ENCODE results near the gene LIX1L.

The LIX1L gene

DNA sequence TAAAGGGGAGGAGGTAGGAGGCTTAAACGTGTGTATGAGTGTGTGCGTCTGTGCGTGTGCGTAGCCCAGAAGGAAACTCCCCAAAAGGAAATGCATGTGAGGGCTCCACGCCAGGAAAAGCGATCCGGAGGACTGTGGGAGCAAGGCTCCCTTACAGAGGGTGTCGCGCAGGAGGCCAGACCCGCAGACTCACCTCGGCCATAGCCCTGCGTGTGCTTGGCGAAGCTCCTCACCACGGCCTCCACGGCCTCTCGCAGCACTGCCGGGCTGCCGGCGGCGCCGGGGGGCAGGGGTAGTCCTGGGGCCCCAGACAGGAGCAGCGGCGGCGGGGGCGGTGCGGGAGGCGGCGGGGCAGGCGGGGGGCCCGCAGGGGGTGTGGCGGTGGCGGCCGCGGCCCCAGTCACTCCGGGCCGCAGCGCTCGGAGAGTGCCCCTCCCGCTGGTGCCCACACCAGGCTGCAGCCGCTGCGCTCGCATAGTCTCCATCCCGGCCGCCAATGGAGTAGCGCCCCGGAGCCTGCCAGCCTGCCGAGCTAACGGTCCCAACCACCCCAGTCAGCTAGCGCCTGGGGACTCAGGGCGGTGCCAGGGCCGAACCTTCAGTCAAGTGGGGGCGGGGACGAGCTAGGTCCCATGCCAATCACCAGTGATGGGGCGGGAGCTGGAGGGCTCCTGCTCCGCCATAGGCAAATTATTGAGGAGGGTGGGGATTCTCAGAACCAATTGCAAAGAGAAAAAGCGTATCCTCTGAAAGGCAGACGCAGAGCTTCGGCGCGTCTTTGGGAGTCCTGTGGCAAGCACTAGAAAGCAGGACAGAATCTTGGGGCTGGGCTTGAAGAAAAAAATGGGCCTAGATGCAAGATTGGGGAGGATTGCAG is at the start of gene LIX1L:
TSS of gene LIX1L (minus strand) at position 575 of the 877 bp plus-strand sequence. CDS start at position 485, 90 bp downstream.
- peak; percentile 98 for DNase-seq

DNA sequence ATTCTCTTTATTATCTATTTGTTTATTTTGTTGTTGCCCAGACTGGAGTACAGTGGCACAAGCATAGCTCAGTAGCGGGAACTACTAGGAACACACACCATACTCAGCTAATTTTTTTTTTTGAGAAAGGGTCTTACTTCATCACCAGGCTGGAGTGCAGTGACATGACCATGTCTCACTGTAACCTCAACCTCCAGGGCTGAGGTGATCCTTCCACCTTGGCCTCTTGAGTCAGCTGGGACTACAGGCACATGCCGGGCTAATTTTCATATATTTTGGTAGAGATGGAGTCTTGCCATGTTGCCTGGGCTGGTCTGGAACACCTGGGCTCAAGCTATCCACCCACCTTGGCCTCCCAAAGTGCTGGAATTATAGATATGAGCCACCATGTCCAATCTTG is 43.9 kb upstream of the LIX1L start:
- no peak for DNase-seq

DNA sequence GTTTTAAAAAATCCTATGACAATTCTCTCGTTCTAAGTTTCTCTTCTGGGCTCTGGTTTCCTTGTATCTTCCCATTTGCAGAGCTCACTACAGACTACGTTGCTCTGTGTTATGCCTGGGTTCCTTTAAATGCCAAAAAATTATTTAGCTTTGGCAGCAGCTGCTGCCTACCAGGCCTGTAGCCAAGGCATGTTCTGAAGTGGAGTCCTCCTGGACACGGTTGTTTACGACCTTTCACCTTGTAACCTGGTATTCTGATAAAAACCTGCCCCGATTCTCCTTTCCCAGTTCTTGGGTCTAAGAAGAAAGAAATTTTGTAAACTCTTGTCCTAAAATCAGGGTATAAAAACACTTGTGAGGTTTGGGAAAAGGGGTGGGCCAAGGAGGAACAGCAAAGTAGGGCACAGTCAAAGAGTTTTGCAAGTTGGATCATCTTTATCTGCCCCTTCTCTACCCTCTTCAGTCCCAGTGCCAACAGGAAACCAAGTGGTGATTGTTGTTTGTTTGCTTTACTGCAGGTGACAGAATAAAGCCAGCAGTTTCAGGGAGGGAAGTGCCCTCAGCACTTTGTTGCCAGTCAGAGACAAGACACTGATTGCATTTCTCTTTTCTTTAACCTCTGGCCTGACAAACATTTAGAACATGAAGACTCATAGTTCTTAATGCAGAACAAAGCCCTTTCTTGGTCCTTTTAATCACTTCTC is 41.7 kb upstream of the LIX1L start:
- DNase-seq, result peak; percentile 20

DNA sequence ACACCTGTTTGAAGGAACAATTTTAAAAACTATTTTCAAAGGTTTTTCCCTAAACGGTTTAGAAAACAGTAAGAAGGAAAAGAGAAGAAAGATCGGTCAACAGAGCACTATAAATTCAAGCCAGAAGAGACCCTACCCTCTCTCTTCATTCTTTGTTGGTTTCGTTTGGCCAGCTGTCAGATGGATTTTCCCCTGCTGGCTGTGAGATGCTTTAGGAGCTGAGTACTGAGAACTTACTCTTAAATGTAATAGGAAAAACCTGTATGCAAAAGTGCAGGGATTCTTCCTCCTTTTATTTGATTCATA is 39.9 kb upstream of the LIX1L start:
- peak; percentile 38 for DNase-seq

DNA sequence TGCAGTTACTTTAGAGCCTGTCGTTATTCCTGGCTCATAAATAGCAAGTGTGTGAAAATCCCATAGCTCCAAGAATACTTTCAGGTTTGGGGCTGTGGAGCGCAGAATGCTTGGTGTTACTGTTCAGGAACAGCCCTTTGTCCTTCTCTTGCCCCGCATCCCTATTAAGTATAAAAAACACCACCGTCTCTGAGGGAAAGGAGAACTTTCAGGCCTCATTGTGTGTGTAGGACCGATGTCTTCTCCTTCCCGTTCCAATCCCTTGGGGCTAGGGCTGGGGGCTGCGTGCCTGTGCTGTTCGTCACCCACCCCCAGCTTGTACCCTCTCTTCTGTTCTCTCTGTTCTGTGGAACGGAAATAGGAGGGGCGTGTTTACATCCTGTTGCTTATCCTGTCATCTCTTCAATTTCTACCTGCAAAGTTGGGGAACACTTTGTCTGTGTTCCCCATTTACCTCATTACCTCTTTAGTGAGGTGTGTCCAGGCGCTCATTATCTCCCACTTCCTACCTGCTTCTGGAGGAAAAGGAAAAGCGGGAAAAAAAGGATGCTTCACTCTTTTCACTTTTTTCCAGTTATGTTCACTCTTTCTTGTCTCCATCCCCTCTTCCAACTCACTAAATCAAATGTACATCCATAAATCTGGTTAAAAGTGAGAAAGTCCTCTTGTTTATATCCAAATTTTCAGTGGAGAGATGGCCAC is 39.4 kb upstream of the LIX1L start:
- DNase-seq, result no peak

DNA sequence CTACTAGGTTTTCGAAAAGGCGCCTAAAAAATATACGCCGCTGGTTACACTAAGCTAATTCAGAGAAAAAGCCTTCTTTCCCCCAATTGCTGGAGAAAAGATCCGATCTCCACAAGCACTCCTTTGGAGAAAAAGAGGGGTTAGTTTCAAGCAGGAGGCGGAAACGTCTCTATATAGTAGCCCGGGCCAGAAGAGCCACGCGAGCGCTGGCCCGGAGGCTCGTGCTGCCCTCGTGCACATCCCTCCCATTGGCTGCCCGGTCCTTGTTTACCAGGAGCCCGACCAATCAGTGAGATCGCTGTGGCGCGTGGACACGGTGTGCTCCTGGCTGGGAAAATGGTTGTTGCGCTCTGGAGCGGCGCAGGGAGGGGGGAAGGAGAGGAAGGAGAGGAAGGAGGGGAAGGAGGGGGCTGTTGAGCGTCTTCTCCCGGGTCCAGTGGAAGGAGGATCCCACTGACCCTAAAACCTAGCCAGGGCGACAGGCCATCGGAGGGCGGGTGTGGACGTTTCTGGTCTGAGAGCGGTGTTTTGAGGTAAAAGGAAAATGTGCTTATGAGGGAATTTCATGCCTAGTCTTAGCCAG is 38.7 kb upstream of the LIX1L start, which contains the start of gene TXNIP:
TSS of gene TXNIP (minus strand) at position 147 of the 583 bp plus-strand sequence. CDS start 313 bp downstream, outside the sequence.
- peak; percentile 100 for DNase-seq

DNA sequence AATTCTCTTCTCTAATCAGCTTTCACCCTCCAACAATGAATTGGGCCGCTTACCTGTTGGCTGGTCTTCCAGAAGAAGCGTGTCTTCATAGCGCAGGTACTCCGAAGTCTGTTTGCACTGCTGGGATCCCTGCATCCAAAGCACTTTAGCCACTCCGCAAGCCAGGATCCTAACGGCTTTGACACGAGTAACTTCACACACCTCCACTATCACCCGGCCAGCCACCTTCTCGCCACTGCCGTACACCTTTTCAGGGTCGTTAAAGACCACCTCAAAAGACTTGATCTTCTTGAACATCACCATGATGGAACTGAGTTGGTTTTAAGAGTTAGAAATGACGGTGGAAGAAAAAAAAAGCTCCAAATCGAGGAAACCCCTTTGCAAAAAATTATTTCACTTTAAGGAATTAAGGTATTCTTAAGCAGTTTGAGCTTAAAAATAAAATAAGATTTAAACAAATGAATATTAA is 38.2 kb upstream of the LIX1L start:
- no peak for DNase-seq

DNA sequence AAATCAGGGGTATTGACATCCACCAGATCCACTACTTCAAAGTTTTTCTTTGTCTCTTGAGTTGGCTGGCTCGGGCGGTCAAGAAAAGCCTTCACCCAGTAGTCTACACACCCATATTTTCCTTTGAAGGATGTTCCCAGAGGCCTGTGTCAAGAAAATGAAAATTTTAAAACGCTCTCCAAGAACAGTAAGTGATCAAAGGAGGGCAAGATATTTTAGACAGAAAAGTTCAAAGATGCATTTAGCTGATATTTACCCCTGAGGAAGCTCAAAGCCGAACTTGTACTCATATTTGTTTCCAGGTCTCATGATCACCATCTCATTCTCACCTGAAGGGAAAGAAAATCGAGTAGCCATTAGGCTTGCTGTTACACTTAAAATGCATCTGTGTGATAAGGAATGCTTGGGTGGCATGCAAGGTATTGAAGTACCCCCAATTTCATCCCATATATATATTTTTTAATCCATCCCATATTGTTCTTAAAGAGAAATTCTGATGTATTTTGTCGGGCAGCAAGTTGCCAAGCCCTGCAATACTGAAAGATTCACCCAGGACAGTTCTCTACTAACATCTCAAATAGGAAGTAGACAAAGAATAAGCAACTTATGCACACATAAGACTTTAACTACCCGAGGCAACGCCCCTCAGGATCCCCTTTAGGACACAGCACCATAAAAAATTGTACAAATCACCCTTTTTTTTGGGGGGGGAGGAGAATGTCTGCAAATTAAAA is 37.5 kb upstream of the LIX1L start:
- DNase-seq, result peak; percentile 44

DNA sequence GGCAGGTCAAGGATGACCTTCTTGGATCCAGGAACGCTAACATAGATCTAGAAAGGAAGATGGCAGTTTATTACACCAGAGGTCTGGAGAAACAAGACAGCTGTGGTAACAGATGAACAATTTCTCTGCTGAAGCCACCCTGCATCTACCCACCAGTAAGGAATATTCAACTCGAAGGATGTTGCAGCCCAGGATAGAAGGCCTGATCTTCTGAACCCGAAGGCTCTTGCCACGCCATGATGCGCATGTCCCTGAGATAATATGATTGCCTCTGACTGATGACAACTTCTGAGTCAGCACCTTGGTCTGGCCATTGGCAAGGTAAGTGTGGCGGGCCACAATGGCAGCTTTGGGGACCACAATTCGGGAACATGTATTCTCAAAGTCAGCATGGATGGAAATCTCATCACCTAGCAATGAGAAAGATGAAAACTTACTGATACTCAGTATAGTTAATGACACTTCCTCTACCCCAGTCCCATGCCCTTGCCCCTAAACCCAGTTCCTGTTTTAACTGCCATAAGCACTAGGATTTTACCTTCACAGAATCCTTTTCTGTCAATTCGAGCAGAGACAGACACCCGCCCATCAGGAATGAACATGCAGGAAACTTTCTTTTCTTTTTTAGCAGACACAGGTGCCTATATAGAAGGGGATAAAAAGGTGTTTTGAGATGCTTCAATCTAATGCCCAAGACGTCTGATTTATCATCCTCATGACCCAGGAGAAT is 36.7 kb upstream of the LIX1L start:
- no peak for DNase-seq

DNA sequence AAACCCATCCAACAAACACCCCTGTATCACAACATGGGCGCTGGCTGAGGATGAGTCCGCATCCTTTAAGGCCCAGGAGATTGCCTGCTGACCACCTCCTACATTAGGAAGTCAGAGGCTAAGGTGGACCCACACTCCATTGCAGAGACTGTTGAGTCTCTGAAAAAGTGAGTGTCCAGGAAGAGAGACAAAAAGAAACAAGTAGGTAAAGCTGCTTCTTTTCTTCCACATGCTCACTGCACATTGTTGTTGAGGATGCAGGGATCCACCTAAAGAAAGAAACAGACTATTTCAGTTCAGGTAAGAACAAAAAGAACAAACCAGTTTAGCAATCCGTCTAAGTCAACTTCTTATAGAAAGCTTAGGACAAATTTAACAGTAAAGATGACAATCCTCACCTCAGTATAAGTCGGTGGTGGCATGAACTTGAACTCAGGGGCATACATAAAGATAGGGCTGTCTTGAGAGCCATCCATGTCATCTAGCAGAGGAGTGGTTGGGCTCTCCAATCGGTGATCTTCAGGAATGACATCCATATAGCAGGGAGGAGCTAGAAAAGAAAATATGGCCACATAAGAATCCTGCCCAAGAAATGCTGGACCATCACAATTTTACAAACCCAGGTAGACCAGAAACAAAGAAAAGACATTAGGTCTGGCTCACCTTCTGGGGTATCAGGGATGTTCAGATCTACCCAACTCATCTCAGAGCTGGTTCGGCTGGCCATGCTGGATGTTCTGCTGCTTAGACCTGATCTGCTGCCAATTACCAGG is 36.0 kb upstream of the LIX1L start:
- DNase-seq, result no peak

DNA sequence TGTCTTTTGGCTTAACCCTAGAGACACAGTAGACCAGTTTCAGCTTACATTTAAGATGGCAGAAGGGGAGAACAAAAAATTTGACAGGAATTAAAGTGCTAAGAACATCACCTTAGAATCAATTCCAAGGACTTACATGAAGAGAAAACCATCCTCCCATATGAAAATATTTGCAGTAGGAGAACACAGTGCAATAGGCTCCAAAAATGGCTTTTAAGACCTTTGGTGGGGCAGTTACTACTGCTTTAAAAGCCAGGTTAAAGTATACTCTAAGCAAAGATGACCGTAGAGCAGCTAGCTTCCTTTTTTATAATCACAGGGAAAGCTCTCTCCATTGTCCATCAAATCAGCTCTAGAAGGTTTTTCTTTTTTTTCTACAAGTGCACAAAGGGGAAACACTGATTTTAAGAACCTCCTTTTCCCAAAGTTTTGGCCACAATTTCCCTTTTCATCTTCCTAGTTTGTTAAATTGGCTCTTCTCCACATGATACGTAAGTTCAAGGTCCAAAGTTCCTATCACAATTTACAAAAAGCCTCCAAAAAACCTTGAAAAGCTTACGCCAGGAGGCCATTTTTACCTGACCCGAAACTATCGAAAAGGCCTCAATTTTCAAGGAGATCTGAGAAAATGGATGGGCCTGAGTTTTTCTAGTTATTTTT is 35.3 kb upstream of the LIX1L start:
- DNase-seq, result peak; percentile 27

DNA sequence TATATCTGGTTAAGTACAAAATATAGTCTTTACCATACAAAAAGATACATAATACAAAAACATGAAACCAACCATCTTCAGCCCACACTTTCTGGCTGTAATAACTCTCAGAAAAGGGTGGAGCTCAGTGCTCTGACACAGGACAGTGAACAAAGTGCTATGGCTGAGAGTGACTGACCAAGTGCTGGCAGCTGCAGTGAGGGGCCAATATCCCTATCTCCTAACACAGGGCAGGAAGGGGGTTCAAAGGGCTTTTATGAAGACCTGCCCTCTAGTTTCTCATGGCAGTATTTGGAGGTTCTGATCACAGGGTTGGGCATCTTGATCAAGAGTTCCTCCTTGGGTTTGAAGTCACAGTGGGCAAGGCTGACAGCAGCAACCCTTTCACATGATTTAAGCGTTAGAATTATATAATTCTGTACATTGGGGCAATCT is 34.7 kb upstream of the LIX1L start:
- peak; percentile 54 for DNase-seq

DNA sequence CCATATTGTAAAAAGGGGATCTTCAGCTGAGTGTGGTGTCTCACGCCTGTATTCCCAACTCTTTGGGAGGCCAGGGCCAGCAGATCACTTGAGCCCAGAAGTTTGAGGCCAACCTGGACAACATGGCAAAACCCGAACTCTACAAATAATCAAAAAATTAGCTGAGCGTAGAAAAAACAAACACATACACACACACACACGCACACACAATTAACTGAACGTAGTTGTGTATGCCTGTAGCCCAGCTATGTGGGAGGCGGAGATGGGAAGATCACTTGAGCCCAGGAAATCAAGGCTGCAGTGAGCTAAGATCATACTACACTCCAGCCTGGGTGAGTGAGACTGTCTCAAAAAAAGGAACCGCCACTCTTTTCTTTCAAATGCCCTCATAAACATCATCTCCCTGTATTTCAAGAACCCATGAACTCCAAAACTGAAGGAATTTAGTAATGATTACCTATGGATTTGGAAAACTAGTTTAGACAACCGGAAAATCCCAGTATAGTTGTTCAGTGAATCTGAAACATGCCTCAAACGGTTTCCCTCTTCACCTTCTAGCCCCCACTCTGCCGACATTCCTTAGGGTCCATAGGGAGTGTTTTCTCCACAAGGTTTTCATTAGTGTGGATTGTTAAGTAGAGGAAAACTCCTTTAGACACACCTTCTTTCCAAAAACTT is 34.1 kb upstream of the LIX1L start:
- DNase-seq, result peak; percentile 37

DNA sequence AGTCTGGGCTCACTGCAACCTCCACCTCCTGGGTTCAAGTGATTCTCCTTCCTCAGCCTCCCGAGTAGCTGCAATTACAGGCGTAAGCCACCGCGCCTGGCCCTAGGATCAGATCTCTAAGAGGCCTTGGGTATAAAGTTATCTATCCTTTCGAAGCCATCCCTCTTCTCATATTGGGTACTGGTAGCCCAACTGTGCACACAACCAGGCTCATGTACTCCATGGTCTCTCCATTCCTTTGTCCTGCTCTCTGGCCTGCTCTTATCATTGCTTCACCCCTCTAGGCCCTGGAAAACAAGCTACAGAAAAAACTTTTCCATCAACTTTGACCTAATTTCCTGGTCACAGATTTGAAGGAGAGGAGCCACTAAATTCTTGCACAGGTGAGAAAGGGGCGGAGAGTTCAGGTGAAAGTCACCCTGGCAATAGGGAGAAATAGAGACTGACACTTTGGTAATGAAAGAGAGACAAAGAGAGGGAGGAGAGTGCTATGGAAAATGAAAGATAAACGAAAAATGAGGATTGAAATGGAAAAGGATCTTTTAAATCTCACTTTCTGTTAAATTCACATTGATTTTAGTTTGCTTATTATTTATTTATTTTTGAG is 32.5 kb upstream of the LIX1L start:
- no peak for DNase-seq

DNA sequence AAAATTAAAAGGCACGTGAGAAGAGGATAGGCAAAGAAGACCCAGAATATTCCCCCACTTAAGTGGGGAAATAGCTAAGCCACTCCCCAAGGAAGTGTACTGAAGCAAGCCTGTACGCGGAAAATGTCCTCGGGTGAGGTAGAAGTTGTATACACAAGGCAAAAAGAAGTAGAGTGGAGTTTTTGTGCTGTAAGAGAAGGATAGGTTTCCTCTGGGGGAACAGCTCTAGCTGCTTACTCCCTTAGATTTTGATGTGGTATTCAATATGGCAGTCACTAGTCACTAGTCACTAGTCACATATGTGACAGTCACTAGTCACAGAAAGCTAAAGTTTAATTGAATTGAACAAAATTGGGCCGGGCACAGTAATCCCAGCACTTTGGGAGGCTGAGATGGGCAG is 31.0 kb upstream of the LIX1L start:
- DNase-seq, result no peak

DNA sequence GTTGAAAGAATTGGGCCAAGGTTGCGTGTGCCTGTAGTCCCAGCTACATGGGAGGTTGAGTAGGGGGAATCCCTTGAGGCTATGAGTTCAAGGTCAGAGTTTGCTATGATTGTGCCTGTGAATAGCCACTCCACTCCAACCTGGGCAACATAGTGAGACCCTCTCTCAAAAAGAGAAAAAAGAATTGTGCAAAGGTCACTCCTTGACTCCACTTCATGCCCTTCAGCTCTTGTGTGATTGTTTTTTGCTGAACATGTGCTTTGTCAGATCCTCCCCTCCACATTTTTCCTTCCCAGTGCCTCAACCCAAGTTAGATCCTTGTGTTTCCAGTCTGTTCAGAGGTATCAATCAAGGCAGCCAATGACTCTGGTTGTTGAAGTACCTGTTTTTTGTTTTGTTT is 30.1 kb upstream of the LIX1L start:
- no peak for DNase-seq

DNA sequence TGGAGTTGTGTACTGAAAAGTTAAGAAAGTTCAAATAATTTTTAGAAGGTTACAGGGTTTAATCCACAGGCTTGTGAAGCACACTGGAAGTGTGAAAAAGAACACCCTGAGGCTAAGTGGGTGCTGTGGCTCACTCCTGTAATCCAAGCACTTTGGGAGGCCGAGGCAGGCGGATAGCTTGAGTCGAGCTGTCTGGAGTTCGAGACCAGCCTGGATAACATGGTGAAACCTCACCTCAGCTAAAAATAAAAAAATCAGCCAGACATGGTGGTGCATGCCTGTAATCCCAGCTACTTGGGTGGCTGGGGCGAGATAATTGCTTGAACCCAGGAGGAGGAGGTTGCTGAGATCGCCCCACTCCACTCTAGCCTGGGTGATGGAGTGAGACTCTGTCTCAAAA is 28.7 kb upstream of the LIX1L start:
- no peak for DNase-seq

DNA sequence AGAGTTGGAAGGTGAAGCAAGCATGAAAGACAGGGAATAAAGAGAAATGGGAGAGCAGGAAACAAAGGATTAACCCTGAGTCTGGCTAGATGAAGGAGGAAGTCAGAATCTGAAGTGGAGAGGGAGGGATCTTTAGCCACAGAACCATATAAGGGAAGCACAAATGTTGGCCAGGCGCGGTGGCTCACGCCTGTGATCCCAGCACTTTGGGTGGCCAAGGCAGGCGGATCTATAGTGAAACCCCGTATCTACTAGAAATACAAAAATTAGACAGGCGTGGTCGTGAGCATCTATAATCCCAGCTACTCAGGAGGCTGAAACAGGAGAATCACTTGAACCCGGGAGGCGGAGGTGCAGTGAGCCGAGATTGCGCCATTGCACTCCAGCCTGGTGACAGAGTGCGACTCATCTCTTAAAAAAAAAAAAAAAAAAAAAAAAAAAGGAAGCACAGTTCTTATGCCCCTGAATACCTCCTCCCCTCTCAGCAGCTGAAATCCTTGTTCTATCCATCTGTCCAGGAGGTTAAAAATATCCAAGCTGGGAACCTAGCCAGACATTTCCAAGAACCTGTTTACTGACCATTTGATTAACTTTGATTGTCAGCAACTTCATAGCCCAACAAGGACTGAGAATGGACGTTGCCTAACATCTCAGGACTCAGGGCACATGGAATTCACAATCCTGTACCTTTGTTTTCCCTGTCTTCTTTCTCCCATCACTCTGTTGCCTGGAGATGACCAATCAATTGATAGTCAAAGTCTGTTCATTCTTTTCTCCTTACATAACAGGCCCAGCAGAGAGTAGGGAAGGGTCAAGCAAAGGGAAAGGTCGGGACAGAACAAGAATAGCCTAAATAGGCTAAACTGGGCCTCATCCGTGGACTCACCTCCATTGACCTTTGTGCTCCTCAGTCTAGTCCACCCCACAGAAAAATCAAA is 28.0 kb upstream of the LIX1L start:
- DNase-seq, result peak; percentile 29
